ENCODE data around the gene PTPN5. TPM values are rescaled to one million over a fixed set of nuclear protein-coding genes. Genes with fewer than 3 reads are reported as not detected.

Gene PTPN5
- total RNA-seq, 1 donor from 2014 or later = 0.47 TPM

GRCh38 chr11:18700375-18700774 is 91.2 kb downstream of the PTPN5 start:
- Histone ChIP-seq H3K4me1 (peaks cover 75% of the 10 kb centered on the region), H3K4me3 (peak overlapping the region; percentile 96), H3K36me3 (peaks cover 13% of the 10 kb centered on the region), H3K9me3 (replicated peaks) (no peaks in the 10 kb centered on the region), H3K27me3 (ENCODE audit: low read depth) (no peaks in the 10 kb centered on the region), H3K27ac (replicated peaks) (peak overlapping the region; percentile 93)
- DNase-seq = no peak
- TF ChIP-seq CTCF (IDR thresholded peaks at IDR 0.05; ENCODE audit: borderline replicate concordance) = no peak
- intact Hi-C loops (cut with micrococcal nuclease) = no loop called here

GRCh38 chr11:18699848-18700261 is 91.7 kb downstream of the PTPN5 start:
- intact Hi-C loops (cut with micrococcal nuclease) = loop anchor here (10.0 kb wide), 1 partner anchor 65 kb away; the partner anchor contains the start of gene SPTY2D1
- peak; percentile 32 for DNase-seq
- Histone ChIP-seq H3K9me3 (replicated peaks) (no peaks in the 10 kb centered on the region), H3K4me3 (peak overlapping the region; percentile 96), H3K27ac (replicated peaks) (peak overlapping the region; percentile 93), H3K4me1 (peaks cover 70% of the 10 kb centered on the region), H3K36me3 (peaks cover 13% of the 10 kb centered on the region), H3K27me3 (ENCODE audit: low read depth) (no peaks in the 10 kb centered on the region)
- no peak for TF ChIP-seq CTCF (IDR thresholded peaks at IDR 0.05; ENCODE audit: borderline replicate concordance)

- Histone ChIP-seq H3K9me3 (replicated peaks) (no peaks in the 10 kb centered on the region), H3K36me3 (peaks cover 13% of the 10 kb centered on the region), H3K4me1 (peaks cover 63% of the 10 kb centered on the region), H3K27ac (replicated peaks) (peak overlapping the region; percentile 93), H3K4me3 (peak overlapping the region; percentile 96), H3K27me3 (ENCODE audit: low read depth) (no peaks in the 10 kb centered on the region)
- no peak for TF ChIP-seq CTCF (IDR thresholded peaks at IDR 0.05; ENCODE audit: borderline replicate concordance)
- no peak for DNase-seq
- intact Hi-C loops (cut with micrococcal nuclease) = loop anchor here (10.0 kb wide), 1 partner anchor 64 kb away; the partner anchor contains the start of gene SPTY2D1
Observed at GRCh38 chr11:18699269-18699596, 92.4 kb downstream of the PTPN5 start.

GRCh38 chr11:18698341-18699268 is 93.0 kb downstream of the PTPN5 start, which contains the start of gene TMEM86A:
TSS of gene TMEM86A (plus strand) at chr11:18698779. CDS start at chr11:18698887, 108 bp downstream.
- peaks cover 13% of the 10 kb centered on the region for H3K36me3 ChIP-seq
- H3K27ac ChIP-seq (replicated peaks) = peak within 1 kb of the TSS; percentile 93
- no peaks in the 10 kb centered on the region for H3K9me3 ChIP-seq (replicated peaks)
- peak; percentile 17 for TF ChIP-seq CTCF (IDR thresholded peaks at IDR 0.05; ENCODE audit: borderline replicate concordance)
- H3K4me1 ChIP-seq = peaks cover 57% of the 10 kb centered on the region
- peak within 1 kb of the TSS; percentile 96 for H3K4me3 ChIP-seq
- H3K27me3 ChIP-seq (ENCODE audit: low read depth) = no peaks in the 10 kb centered on the region
- DNase-seq = peak; percentile 96
- intact Hi-C loops (cut with micrococcal nuclease) = loop anchor here (10.0 kb wide), 1 partner anchor 64 kb away; the partner anchor contains the start of gene SPTY2D1

GRCh38 chr11:18697576-18697975 is 94.0 kb downstream of the PTPN5 start:
- no peak for TF ChIP-seq CTCF (IDR thresholded peaks at IDR 0.05; ENCODE audit: borderline replicate concordance)
- DNase-seq = no peak
- Histone ChIP-seq H3K27ac (replicated peaks) (peak overlapping the region; percentile 93), H3K4me1 (peaks cover 47% of the 10 kb centered on the region), H3K9me3 (replicated peaks) (no peaks in the 10 kb centered on the region), H3K4me3 (no peak overlapping the region), H3K36me3 (peaks cover 13% of the 10 kb centered on the region), H3K27me3 (ENCODE audit: low read depth) (no peaks in the 10 kb centered on the region)
- intact Hi-C loops (cut with micrococcal nuclease) = loop anchor here (10.0 kb wide), 1 partner anchor 63 kb away; the partner anchor contains the start of gene SPTY2D1
